Fibroblast of mammary gland (primary cell): ENCODE results near the gene SPINK5.

Source experiments
- DNase-seq: peaks from one replicate; pipeline ENCODE4 v3.0.0-alpha.2; 2010; ENCODE audit warnings: low read depth
- H3K4me3 ChIP-seq: 2 replicates; pipeline ENCODE4 v1.5.1; 2011; ENCODE audit warnings: low read depth, mild to moderate bottlenecking, low read length, moderate library complexity; ENCODE audit not compliant: control insufficient read depth
- TF ChIP-seq, protein P1 (sequence below): conservative IDR thresholded peaks from 2 replicates; pipeline ENCODE4 v1.5.1; 2011; ENCODE audit warnings: low read depth, low read length, inconsistent platforms; ENCODE audit not compliant: control insufficient read depth, insufficient read depth

The SPINK5 gene

DNA sequence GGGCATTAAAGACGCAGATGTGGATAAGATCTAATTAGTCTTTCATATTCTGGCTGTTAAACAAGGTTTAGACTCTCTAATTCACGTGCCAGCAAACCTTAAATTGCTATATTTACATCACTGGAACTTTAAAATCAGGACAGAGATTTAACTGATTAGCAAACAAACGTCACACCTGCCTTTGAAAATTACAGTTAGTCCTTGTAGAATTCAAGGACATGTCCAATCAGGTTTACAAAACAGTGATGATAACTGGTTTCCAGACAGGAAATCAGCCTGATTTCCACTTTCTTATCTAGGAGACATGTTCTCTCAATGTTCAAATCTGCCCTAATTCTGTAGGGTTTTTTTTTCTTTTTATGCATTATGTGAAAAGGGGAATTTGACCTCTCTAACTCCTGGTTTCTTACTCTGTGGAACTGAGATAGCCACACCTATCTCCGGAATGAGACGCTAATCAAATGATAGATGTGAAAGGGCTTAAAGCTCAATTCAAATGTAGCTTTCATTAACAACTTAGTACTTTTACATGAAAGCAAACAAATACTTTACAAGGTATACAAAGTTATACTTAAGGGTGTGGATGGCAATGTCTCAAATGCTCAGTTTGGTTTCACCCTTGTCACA, 26.5 kb downstream of the SPINK5 start:
- H3K4me3 ChIP-seq = no peak overlapping the region
- DNase-seq = no peak
- TF ChIP-seq, protein P1, sequence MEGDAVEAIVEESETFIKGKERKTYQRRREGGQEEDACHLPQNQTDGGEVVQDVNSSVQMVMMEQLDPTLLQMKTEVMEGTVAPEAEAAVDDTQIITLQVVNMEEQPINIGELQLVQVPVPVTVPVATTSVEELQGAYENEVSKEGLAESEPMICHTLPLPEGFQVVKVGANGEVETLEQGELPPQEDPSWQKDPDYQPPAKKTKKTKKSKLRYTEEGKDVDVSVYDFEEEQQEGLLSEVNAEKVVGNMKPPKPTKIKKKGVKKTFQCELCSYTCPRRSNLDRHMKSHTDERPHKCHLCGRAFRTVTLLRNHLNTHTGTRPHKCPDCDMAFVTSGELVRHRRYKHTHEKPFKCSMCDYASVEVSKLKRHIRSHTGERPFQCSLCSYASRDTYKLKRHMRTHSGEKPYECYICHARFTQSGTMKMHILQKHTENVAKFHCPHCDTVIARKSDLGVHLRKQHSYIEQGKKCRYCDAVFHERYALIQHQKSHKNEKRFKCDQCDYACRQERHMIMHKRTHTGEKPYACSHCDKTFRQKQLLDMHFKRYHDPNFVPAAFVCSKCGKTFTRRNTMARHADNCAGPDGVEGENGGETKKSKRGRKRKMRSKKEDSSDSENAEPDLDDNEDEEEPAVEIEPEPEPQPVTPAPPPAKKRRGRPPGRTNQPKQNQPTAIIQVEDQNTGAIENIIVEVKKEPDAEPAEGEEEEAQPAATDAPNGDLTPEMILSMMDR = no peak

DNA sequence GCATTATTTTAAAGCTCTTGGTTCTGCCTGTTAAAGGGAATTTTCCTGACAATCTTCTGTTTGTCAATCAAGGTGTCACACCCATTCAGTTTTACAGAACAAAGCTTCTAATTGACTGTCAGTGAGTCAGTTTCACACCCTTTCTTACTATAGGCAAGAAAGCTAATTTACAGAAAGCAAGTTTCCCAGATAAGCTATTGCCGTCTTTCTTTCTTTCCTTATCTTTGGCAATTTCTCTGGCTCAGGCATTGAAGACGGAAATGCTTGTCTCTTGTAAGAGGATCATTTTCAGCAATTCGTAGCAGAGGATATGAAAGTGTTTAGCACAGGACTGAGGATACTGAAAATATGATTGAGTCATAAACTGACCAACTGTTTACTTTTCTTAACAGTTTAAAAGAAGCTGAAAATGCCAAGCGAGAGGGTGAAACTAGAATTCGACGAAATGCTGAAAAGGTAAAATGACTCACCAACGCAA, 27.0 kb downstream of the SPINK5 start:
- TF ChIP-seq, protein P1 = no peak
- DNase-seq = no peak
- H3K4me3 ChIP-seq = no peak overlapping the region

DNA sequence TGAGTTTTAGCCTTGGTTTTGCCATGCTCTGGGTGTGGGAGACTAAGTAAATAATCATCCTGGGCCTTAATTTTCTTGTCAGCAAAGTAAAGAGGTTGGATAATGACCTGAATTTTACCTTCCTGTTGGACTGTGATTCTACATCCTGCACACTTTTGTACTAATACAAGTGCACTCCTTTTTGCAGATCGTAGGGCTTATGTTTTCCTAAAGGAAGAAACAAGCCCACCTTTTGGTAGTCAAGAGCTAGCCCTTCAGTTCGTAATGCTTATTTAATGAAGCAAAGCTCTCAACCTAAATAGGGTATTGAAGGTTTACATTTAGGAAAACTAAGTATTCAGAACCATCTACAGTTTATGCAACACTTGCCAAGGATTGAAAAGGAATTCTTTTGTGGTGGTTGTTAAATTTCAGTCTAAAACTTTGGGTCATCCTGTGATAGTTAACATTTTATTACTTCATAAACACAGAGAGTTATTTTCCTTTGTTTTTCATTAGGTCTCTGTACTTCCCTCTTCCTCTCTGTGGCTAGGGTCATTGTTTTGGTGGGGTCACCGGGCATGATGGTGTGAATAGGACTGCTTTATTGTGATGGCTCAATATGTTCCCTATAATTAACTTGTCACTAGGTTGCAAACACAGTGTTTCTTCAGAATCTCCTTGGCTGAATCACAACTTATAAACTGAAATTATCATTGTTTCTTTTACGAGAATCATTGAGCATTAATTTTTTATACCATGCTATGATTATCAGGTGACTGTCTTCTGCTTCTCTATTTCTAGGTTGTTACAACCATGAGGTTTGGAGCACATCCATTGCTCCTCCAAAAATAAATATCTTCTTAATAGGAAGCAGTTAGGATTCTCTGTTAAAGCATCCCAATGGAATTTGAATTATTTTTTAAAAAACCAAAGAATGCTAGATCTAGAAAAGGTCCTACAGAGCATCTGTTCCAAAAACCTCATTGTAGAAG, 28.5 kb downstream of the SPINK5 start:
- DNase-seq = no peak
- TF ChIP-seq, protein P1 = no peak
- no peak overlapping the region for H3K4me3 ChIP-seq

DNA sequence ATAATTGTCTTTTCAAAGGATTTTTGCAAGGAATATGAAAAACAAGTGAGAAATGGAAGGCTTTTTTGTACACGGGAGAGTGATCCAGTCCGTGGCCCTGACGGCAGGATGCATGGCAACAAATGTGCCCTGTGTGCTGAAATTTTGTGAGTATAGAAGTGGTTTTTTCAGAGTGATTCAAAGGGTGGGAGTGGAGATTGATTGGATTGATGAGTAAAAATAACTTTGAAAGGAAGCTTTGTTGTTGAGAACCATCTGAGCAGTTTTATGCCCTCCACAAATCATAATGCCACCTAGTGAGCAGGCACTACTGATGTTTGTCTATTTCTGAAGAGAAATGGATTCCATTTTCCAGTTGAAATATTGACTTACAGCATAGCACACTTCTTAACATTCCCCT, 30.6 kb downstream of the SPINK5 start:
- no peak for DNase-seq
- no peak overlapping the region for H3K4me3 ChIP-seq
- TF ChIP-seq, protein P1 = no peak

DNA sequence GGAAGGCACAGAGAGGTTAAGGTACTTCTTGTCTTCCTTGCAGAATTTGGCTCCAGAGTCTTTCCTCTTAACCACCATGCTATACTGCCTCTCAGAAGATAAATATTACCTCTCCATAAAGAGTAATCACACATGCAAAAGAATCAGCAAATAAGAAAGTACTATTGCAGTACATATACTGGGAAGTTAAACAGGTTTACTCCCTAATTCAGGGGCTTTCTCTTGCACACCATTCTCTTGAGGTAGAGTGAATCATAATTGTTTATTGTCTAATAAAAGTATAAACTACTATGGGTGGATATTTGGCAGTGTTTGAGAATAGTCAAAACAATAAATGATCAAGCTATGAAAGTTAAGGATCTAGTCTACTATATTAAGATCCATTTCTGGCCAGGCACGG, 40.4 kb downstream of the SPINK5 start:
- no peak for DNase-seq
- no peak overlapping the region for H3K4me3 ChIP-seq
- TF ChIP-seq, protein P1 = no peak

DNA sequence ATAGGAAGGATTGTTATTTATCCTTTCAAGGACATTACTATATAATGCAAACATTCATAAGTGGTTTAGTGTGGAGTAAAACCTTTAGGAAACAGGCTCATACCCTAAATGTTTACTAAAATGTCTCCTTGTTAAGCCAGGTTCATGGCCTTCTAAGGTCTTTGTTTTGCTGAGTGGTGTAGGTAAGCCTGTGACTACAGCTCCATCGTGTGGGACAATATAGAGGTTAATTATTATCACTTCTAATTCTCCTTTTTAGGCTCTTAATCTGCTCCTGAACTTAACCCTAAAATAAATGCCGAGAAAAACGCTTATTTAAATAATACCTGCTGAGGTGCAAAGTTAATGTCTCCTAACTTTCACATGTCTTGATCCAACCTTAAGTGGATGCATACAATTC, 43.8 kb downstream of the SPINK5 start:
- TF ChIP-seq, protein P1 = no peak
- peak; percentile 2 for DNase-seq
- H3K4me3 ChIP-seq = no peak overlapping the region
